Measurements from ENCODE around the gene FADS1. TPM values are rescaled to one million over a fixed set of nuclear protein-coding genes. Genes with fewer than 3 reads are reported as not detected.

FADS1 gene
- total RNA-seq, 1 experiment from 2014 or later = 45.9 TPM

DNA sequence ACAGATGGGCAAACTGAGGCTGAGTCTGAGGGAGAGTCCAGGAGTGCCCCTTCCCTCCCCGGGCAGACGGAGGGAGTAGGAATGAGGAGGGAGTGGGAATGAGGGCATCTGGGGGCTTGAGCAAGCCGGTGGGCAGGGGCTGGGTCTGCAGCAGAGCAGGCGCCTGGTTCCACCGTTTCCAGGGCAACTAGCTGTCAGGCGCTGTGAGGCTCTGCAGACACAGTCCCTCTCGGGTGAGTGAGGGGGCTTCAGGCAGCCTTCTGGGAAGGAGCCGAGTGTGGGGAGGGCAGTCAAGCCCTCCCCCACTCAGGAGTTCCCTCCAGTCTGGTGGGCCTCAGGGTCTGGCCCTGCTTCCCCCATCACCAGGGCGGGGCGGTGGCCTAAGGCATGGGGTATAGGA lies 43.4 kb downstream of the FADS1 start:
- in situ Hi-C loops (cut with HindIII; ENCODE audit: low pct_unique_long_range_greater_than_20kb, low sequenced_read_pairs) = no loop called here
- no peak for DNase-seq (ENCODE audit: low read depth, low spot score)

GRCh38 chr11:61771985-61772455 lies 44.8 kb downstream of the FADS1 start:
- in situ Hi-C loops (cut with HindIII; ENCODE audit: low pct_unique_long_range_greater_than_20kb, low sequenced_read_pairs) = no loop called here
- no peak for DNase-seq (ENCODE audit: low read depth, low spot score)

GRCh38 chr11:61771195-61771894 lies 45.5 kb downstream of the FADS1 start:
- in situ Hi-C loops (cut with HindIII; ENCODE audit: low pct_unique_long_range_greater_than_20kb, low sequenced_read_pairs) = no loop called here
- DNase-seq (ENCODE audit: low read depth, low spot score) = no peak

DNA sequence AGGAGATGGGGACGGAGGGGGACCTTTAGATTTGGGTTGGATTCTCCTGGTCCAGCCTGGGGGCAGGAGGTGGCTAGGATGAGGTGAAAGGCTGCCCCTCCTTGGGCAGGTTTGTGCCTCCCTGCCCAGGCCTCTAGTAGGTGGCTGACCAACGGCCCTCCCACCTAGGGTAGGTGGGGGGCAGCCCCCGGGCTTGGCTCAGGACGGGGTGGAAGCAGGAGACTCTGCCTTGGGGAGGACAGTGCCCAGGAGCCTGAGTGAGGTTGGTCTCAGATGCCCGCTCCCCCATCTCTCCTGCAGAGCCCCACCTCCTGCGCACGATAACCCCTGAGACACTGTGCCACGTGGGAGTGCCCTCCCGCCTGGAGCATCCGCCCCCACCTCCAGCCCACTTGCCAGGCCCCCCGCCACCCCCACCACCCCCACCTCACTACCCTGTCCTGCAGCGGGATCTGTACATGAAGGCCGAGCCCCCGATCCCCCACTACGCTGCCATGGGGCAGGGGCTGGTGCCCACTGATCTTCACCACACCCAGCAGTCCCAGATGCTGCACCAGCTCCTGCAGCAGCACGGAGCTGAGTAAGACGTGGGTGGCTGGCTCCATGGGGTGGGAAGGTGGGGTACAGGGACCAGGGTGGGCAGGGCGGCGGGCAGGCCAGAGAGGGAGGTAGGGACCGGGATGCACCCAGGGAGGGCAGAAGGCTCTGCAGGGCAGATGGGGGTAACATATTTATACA lies 46.7 kb downstream of the FADS1 start:
- no peak for DNase-seq (ENCODE audit: low read depth, low spot score)
- in situ Hi-C loops (cut with HindIII; ENCODE audit: low pct_unique_long_range_greater_than_20kb, low sequenced_read_pairs) = no loop called here

GRCh38 chr11:61769169-61769920 lies 47.5 kb downstream of the FADS1 start:
- in situ Hi-C loops (cut with HindIII; ENCODE audit: low pct_unique_long_range_greater_than_20kb, low sequenced_read_pairs) = no loop called here
- DNase-seq (ENCODE audit: low read depth, low spot score) = no peak

- in situ Hi-C loops (cut with HindIII; ENCODE audit: low pct_unique_long_range_greater_than_20kb, low sequenced_read_pairs) = no loop called here
- DNase-seq (ENCODE audit: low read depth, low spot score) = no peak
These were observed 48.3 kb downstream of the FADS1 start for GRCh38 chr11:61768376-61769076.

DNA sequence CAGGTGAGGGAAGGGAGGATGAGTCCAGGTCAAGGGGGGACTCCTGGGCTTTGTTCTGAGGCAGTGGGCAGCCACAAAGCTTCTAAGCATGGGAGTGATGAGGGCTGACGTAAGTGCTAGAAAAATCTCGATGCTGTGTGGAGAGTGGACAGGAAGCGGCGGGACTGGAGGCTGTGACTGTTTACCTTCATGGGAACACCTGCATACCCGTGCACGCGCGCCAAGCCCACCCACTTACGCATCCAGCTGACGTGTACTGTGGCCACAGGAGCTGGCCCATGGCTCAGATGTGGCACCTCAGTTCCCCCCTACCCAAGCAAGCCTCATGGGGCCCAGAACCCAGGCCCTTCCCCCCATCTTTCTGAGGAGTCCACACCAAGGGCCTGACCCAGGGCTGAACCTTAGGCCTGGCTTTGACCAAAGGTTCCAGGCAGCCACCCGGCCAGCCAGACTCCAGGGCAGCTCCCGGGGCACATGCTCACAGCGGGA lies 50.4 kb downstream of the FADS1 start:
- in situ Hi-C loops (cut with HindIII; ENCODE audit: low pct_unique_long_range_greater_than_20kb, low sequenced_read_pairs) = no loop called here
- no peak for DNase-seq (ENCODE audit: low read depth, low spot score)

- DNase-seq (ENCODE audit: low read depth, low spot score) = no peak
- in situ Hi-C loops (cut with HindIII; ENCODE audit: low pct_unique_long_range_greater_than_20kb, low sequenced_read_pairs) = no loop called here
These were observed 51.1 kb downstream of the FADS1 start for GRCh38 chr11:61765550-61766253.

- in situ Hi-C loops (cut with HindIII; ENCODE audit: low pct_unique_long_range_greater_than_20kb, low sequenced_read_pairs) = no loop called here
These were observed 52.1 kb downstream of the FADS1 start for GRCh38 chr11:61764606-61765260.

DNA sequence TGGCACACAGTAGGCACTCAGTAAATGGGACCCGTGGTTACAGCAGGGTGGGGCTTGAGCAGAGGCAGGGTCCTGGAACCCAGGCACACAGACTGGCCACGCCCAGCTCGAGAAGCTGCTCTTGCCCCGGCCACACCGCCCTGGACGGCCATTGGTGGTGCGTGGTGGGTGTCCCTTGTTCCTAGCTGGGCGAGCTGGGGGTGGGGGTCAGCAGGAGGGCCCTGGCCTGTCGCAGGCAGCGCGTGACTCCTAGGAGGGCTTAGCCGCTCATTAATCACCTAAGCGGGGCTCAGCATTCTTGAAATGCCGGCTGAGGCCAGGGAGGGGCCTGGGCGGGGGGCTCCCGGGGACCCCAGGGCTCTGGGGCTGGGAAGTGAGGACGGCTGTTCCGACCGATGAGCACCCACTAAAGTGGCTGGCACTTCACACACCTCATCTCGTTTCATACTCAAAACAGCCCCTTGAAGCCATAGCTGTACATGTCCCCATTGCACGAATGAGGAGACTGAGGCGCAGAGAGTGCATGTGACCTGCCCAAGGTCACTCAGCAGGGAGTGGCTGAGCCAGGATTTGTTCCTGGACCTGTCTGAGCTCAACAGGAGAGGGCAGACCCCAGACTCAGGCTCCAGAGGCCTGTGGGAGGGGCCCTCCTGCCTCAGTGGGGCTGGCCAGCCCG lies 52.7 kb downstream of the FADS1 start:
- in situ Hi-C loops (cut with HindIII; ENCODE audit: low pct_unique_long_range_greater_than_20kb, low sequenced_read_pairs) = no loop called here
- DNase-seq (ENCODE audit: low read depth, low spot score) = no peak

More at GRCh38 chr11:61764606-61765260, 52.1 kb downstream of the FADS1 start:
- DNase-seq (ENCODE audit: low read depth, low spot score) = no peak

DNA sequence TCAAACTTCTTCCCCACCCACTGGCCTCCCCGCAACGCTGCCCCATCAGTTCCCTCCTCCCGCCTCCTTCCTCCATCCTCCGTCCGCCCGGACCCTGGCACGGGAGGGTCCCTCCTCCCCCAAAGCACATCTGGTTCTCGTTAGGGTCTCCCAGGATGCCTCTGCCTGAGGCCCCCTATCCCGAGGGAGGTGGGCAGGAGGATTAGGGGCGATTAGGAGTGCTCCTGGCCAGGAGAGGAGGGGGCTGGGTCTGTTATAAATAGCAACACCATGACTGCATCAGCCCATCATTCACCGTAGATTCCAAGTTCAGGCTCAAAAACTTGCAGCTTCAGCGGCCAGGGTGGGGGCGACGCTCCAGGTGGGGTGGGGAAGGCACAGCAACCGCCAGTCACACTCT lies 54.0 kb downstream of the FADS1 start:
- in situ Hi-C loops (cut with HindIII; ENCODE audit: low pct_unique_long_range_greater_than_20kb, low sequenced_read_pairs) = no loop called here
- no peak for DNase-seq (ENCODE audit: low read depth, low spot score)

DNA sequence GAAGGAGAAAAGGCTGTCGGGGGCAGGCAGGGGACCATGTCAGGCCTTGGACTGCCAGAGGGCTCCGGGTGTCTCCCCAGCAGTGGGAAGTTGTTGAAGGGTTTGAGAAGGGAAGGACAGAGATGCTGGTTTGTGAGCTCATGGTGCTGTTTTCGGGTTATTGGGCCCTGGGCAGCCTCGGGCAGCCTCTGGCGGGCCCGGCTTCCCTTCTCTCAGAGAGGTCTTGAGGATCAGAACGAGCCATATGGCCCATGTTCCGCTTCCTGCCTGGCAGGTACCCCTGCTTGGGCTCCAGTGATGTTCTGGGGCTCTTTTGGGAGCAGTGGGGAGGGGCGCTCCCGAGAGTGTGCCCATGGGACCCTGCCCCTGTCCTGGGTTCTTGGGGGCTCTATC lies 54.6 kb downstream of the FADS1 start:
- DNase-seq (ENCODE audit: low read depth, low spot score) = no peak
- in situ Hi-C loops (cut with HindIII; ENCODE audit: low pct_unique_long_range_greater_than_20kb, low sequenced_read_pairs) = no loop called here

GRCh38 chr11:61761440-61762222 lies 55.2 kb downstream of the FADS1 start:
- DNase-seq (ENCODE audit: low read depth, low spot score) = no peak
- in situ Hi-C loops (cut with HindIII; ENCODE audit: low pct_unique_long_range_greater_than_20kb, low sequenced_read_pairs) = no loop called here

DNA sequence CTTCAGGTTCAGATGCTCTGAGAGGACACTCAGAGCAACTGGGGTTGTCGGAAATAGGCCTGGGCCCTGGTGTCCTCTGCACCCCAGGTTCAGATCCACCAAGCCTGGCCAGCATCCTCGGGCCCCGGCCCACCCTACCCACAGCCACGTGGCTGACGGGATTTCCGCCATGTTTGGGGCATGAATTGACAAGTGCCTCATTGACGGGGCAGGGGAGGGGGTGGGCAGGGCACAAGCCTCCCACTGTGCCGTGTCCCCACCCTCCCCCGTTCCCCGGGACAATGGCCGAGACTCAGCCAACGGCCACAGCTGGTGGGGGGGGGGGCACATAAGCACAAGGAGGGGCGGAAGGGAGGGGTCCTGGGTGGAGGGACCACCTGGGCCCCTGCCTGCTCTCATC lies 55.9 kb downstream of the FADS1 start:
- no peak for DNase-seq (ENCODE audit: low read depth, low spot score)
- in situ Hi-C loops (cut with HindIII; ENCODE audit: low pct_unique_long_range_greater_than_20kb, low sequenced_read_pairs) = no loop called here

DNA sequence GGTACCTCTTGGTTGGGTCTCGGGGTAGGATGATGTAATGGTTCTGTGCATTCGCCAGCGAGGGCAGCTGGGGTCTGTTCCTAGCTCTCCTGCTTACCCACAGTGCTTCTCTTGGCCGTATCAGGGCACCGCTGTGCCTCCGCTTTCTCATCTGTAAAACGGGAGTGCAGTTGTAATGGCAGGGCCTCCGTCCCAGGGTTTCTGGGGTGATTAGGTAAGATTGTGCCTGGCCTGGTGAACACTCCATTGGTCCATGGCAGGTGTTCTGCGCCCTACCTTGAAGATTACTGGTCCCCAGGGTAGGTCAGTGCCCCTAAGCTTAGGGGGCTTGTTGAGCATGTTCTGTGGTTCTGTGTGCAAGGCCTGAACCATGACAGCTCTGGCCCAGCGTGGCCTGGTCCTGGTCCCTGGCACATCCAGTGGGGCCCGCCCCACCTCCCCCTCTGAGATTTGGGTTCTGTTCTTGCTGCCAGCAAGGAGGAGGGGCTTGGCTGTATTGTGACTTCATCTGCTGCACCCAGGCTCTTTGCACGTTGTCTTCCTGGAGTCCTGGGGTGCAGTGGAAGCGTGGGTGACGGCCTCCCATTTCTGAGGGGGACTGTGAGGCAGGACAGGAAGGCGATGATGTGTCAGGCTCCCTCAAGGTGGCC lies 59.5 kb downstream of the FADS1 start:
- DNase-seq (ENCODE audit: low read depth, low spot score) = no peak
- in situ Hi-C loops (cut with HindIII; ENCODE audit: low pct_unique_long_range_greater_than_20kb, low sequenced_read_pairs) = no loop called here
